Stimulated activated CD4-positive, alpha-beta T cell treated with anti-CD3 and anti-CD28 coated beads, Interleukin-2, amount 100 ng/mL, for 24 hours (primary cell): ENCODE results near the gene RNF186.
"Not testable (repeated sequence)": the region's sequence is repeated elsewhere in the genome, so short reads cannot be mapped to it uniquely, and the experiment has no call there.

Experiments
- DNase-seq, 2 donors: peaks; one replicate each; pipeline ENCODE4 v3.0.0-alpha.2; 2020

RNF186 gene

GRCh38 chr1:19824036-19824435, 9.0 kb upstream of the RNF186 start:
- no peak for DNase-seq

- no peak for DNase-seq
Measured at GRCh38 chr1:19819701-19820100, 4.6 kb upstream of the RNF186 start.

- no peak for DNase-seq
Measured at GRCh38 chr1:19818324-19818723, 3.2 kb upstream of the RNF186 start.

- no peak for DNase-seq
Measured at GRCh38 chr1:19817160-19817559, 2.1 kb upstream of the RNF186 start.

- DNase-seq, result not testable (repeated sequence)
Measured at GRCh38 chr1:19816737-19817086, 1.6 kb upstream of the RNF186 start.

GRCh38 chr1:19815801-19816736, 986 bp upstream of the RNF186 start:
- DNase-seq, result no peak

- no peak for DNase-seq
Measured at GRCh38 chr1:19814244-19814661, 830 bp downstream of the RNF186 start.

- no peak for DNase-seq
Measured at GRCh38 chr1:19813643-19813960, 1.5 kb downstream of the RNF186 start.

GRCh38 chr1:19812875-19813642, 2.0 kb downstream of the RNF186 start:
- DNase-seq, result no peak

GRCh38 chr1:19811206-19811851, 3.8 kb downstream of the RNF186 start:
- peak; percentile 64 to 71 for DNase-seq

GRCh38 chr1:19809044-19809750, 5.9 kb downstream of the RNF186 start:
- no peak for DNase-seq

GRCh38 chr1:19808351-19808750, 6.7 kb downstream of the RNF186 start:
- no peak for DNase-seq

GRCh38 chr1:19804831-19805251, 10.2 kb downstream of the RNF186 start:
- no peak for DNase-seq

- no peak for DNase-seq
Measured at GRCh38 chr1:19802269-19802668, 12.8 kb downstream of the RNF186 start.

- DNase-seq, result peak; percentile 57 to 62
Measured at GRCh38 chr1:19800076-19800804, 14.8 kb downstream of the RNF186 start.

GRCh38 chr1:19799230-19800075, 15.6 kb downstream of the RNF186 start, which contains the start of gene TMCO4:
Gene TMCO4 (minus strand): TSS chr1:19799916. CDS start chr1:19780758, 19,158 bp downstream.
- peak; percentile 60 to 71 for DNase-seq

GRCh38 chr1:19798486-19799229, 16.4 kb downstream of the RNF186 start:
- DNase-seq, result no peak

GRCh38 chr1:19797827-19798226, 17.3 kb downstream of the RNF186 start:
- DNase-seq, result no peak

GRCh38 chr1:19794583-19794982, 20.5 kb downstream of the RNF186 start:
- DNase-seq, result no peak

- DNase-seq, result no peak
Measured at GRCh38 chr1:19793360-19794046, 21.6 kb downstream of the RNF186 start.
